HG03175 (cell line): ENCODE data around the gene SCYL1.
"Not testable (repeated sequence)": the region's sequence is repeated elsewhere in the genome, so short reads cannot be mapped to it uniquely, and the experiment has no call there.

Experiments used
- ATAC-seq: cut with Tn5 transposase; IDR thresholded peaks from one replicate; pipeline ENCODE4 v1.9.1; 2021; ENCODE audit warnings: mild to moderate bottlenecking, moderate library complexity; ENCODE audit not compliant: unreplicated experiment

SCYL1 gene

GRCh38 chr11:65504674-65505465, 20.0 kb upstream of the SCYL1 start:
- no peak for ATAC-seq

DNA sequence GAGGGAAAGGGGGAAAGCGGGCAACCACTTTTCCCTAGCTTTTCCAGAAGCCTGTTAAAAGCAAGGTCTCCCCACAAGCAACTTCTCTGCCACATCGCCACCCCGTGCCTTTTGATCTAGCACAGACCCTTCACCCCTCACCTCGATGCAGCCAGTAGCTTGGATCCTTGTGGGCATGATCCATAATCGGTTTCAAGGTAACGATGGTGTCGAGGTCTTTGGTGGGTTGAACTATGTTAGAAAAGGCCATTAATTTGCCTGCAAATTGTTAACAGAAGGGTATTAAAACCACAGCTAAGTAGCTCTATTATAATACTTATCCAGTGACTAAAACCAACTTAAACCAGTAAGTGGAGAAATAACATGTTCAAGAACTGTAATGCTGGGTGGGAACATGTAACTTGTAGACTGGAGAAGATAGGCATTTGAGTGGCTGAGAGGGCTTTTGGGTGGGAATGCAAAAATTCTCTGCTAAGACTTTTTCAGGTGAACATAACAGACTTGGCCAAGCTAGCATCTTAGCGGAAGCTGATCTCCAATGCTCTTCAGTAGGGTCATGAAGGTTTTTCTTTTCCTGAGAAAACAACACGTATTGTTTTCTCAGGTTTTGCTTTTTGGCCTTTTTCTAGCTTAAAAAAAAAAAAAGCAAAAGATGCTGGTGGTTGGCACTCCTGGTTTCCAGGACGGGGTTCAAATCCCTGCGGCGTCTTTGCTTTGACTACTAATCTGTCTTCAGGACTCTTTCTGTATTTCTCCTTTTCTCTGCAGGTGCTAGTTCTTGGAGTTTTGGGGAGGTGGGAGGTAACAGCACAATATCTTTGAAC, 19.2 kb upstream of the SCYL1 start:
- no peak for ATAC-seq

DNA sequence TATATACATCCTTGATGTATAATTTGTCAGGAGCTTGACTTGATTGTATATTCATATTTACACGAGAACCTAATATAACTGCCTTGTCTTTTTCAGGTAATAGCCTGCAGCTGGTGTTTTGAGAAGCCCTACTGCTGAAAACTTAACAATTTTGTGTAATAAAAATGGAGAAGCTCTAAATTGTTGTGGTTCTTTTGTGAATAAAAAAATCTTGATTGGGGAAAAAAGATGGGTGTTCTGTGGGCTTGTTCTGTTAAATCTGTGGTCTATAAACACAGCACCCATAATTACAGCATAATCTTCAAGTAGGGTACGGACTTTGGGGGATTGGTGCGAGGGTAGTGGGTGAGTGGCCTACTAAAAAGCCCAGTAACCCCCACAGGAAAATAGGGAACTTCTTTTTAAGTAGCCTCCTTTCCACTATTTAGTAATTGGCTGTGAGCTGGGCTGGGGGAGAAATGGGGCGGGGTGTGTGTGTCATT, 18.6 kb upstream of the SCYL1 start:
- ATAC-seq: no peak

GRCh38 chr11:65506772-65507505, 17.9 kb upstream of the SCYL1 start:
- peak; percentile 34 for ATAC-seq

DNA sequence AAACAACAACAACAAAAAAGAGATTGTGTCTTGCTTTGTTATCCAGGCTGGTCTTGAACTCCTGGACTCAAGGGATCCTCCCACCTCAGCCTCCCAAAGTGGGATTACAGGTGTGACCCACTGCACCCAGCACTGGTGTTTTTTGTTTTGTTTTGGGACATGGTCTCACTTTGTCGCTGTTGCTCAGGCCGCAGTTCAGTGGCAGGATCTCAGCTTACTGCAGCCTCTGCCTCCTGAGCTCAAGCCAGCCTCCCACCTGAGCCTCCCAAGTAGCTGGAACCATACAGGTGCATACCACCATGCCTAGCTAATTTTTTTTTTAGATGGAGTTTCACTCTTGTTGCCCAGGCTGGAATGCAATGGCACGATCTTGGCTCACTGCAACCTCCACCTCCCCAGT, 12.6 kb upstream of the SCYL1 start:
- ATAC-seq: not testable (repeated sequence)

DNA sequence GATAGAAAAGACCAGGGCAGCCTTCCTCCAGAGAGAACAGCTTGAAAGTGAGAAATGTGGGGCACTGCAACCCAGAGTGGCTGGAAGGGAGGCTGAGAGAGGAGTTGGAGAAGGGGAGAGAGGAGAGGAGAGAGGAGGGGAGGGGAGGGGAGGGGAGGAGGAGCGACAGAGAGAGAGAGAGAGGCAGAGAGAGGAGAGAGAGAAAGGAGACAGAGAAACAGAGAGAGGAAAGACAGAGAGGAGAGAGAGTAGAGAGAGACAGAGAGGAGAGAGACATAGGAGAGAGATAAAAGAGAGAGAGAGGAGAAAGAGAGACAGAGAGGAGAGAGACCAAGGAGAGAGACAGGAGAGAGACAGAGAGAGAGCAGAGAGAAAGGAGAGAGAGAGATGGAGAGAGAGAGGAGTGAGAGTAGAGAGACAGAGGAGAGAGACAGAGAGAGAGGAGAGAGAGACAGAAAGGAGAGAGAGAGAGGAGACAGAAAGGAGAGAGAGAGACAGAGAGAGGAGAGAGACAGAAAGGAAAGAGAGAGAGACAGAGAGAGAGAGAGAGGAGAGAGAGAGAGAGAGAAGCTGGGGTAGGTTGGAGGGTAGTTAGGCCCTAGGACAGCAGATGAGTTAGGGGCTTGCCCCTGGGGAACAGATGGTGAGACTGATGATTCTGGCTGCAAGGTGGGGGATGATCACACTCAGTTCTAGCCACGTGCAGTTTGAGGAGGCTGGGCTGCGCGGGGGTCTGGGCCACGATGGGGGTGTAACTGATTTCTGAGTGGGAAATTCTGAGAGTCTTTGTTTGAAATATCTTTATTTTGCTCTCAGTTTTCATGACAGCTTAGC, 8.5 kb upstream of the SCYL1 start:
- ATAC-seq: no peak

DNA sequence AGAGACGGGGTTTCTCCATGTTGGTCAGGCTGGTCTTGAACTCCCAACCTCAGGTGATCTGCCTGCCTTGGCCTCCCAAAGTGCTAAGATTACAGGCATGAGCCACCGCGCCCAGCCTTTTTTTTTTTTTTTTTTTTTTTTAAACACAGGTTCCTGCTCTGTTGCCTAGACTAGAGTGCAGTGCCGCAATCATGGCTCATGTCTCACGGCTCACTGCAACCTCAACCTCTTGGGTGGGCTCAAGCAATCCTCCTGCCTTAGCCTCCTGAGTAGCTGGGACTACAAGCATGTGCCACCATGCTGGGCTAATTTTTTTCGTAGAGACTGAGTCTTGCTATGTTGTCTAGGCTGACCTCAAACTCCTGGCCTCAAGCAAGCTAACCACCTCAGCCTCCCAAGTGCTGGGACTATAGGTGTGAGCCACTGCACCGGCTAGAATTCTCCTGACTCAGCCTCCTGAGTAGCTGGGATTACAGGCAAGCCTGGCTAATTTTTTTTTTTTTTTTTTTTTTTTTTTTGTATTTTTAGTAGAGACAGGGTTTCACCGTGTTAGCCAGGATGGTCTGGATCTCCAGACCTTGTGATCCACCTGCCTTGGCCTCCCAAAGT, 5.8 kb upstream of the SCYL1 start:
- ATAC-seq: not testable (repeated sequence)

GRCh38 chr11:65521777-65522521, 2.9 kb upstream of the SCYL1 start:
- ATAC-seq: not testable (repeated sequence)

DNA sequence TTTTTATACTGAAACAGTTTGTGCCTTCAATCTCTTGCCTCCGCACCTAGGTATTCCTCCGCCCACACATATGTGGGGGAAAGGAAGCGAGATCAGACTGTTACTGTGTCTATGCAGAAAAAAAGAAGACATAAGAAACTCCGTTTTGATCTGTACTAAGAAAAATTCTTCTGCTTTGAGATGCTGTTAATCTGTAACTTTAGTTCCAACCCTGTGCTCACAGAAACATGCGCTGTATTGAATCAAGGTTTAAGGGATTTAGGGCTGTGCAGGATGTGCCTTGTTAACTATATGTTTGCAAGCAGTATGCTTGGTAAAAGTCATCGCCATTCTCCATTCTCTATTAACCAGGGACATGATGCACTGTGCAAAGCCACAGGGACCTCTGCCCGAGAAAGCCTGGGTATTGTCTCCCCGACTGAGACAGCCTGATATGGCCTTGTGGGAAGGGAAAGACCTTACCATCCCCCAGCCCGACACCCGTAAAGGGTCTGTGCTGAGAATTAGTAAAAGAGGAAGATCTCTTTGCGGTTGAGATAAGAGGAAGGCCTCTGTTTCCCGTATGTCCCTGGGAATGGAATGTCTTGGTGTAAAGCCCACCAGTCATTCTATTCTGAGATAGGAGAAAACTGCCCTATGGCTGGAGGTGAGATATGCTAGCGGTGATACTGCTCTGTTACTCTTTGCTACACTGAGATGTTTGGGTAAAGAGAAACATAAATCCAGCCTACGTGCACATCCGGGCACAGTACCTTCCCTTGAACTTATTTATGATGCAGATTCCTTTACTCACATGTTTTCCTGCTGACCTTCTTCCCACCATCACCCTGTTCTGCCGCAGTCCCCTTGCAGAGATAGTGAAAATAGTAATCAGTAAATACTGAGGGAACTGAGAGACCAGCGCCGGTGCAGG, 1.9 kb upstream of the SCYL1 start:
- ATAC-seq: not testable (repeated sequence)

DNA sequence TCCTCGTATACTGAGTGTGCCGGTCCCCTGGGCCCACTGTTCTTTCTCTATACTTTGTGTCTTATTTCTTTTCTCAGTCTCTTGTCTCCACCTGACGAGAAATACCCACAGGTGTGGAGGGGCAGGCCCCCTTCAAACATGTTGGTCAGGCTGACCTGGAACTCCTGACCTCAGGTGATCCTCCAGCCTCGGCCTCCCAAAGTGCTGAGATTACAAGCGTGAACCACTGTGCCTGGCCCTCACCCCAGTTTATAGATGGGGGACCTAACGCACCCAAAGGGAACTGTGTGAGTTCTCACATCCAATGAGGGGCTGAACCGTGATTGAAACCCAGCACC, 1.3 kb upstream of the SCYL1 start:
- ATAC-seq: not testable (repeated sequence)

GRCh38 chr11:65524014-65524740, 706 bp upstream of the SCYL1 start:
- no peak for ATAC-seq

DNA sequence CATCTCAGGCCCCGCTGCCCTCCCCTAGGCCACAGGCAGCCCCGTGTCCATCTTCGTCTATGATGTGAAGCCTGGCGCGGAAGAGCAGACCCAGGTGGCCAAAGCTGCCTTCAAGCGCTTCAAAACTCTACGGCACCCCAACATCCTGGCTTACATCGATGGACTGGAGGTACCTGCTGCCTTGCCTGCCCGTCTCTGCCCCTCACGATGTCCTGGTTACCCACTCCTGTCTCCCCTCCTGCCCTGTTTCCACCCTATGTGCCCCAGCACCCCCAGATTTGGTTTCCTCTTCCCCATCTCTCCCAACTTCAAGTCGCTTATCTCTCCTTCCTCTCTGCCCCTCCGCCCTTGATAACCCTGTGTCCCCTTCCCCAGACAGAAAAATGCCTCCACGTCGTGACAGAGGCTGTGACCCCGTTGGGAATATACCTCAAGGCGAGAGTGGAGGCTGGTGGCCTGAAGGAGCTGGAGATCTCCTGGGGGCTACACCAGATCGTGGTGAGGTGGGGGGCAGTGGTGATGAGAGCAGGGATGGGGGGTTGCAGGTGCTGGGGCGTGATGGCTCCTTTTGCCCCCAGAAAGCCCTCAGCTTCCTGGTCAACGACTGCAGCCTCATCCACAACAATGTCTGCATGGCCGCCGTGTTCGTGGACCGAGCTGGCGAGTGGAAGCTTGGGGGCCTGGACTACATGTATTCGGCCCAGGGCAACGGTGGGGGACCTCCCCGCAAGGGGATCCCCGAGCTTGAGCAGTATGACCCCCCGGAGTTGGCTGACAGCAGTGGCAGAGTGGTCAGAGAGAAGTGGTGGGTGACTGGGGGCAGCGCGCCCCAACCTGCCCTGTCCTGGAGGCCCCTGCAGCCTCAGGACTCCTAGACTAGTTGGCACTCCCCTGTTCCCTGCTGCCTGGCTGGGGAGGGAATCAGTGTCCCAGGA, 930 bp downstream of the SCYL1 start:
- no peak for ATAC-seq

DNA sequence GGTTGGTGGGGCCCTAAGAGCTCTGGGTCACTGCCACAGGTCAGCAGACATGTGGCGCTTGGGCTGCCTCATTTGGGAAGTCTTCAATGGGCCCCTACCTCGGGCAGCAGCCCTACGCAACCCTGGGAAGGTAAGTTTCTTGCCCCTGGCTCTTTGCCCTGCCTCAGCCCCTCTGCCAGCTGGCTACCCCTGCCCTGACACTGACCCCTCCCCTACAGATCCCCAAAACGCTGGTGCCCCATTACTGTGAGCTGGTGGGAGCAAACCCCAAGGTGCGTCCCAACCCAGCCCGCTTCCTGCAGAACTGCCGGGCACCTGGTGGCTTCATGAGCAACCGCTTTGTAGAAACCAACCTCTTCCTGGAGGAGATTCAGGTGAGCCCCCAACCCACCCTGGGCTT, 1.9 kb downstream of the SCYL1 start:
- no peak for ATAC-seq

GRCh38 chr11:65528819-65529350, 4.0 kb downstream of the SCYL1 start:
- no peak for ATAC-seq

DNA sequence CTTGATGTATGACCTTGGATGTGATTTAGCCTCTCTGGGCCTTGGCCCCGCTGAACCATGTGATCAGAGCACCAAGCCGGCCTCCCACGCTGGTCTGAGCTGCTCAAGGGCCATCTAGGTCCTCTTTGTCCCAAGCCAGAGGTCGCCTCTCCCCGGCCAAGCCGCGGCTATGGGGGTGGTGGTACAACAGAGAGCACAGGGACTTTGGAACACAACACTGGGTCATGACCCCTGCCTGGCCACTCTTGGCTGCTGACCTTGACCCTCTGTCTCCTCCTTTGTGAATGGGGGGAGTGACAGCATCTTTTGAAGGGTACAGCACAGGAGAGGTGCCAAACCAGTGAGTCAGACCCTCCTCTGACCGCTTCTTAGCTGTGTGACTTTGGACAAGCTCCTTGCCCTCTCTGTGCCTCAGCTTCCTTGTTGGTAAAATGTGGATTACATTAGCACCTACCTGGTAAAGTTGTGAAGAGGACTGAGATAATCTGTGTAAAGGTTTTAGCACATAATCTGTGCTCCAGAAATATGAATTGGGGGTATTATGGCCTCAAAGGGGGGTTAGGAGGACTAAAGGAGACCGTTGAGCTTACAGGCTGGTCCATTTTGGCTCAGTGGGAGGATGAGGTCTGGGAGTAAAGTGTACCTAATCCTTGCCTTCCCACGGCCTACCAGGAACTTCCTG, 4.7 kb downstream of the SCYL1 start:
- no peak for ATAC-seq

DNA sequence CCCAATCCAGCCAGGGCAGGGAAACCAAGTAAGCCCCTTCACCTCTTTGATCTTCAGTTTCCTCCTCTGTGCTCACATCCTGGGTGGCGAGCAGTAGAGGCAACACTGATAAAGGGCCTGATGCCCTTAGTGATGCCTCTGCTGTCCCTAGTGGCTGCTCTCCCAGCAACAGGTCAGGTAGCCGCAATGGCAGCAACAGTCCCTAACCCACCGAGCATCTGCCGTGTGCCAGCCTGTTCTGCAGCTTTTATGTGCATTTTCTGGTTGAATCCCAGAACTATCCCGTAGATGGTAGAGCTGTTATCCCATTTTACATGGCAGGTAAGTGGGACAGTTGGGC, 5.2 kb downstream of the SCYL1 start:
- ATAC-seq: no peak
